Mesenchymal stem cell (in vitro differentiated cells and primary cell): ENCODE data around the gene PAPPA.

Source experiments
- DNase-seq: peaks from one replicate; pipeline ENCODE4 v3.0.0-alpha.2; 2013
- H2AFZ ChIP-seq: one replicate; pipeline ENCODE4 v1.6.1; 2013; ENCODE audit warnings: low read depth, mild to moderate bottlenecking, control low read depth, inconsistent platforms, low read length, moderate library complexity
- H2AK5ac ChIP-seq: 2 replicates; pipeline ENCODE4 v1.6.1; 2013; ENCODE audit warnings: low read length, moderate library complexity, mild to moderate bottlenecking, inconsistent platforms; ENCODE audit not compliant: severe bottlenecking
- H2BK120ac ChIP-seq: one replicate; pipeline ENCODE4 v1.6.1; 2013; ENCODE audit warnings: low read depth, mild to moderate bottlenecking, inconsistent platforms, low read length, moderate library complexity
- H2BK12ac ChIP-seq, 2 experiments: one replicate each; pipeline ENCODE4 v1.6.1; 2013; ENCODE audit warnings: inconsistent platforms in 2 of 2, low read length in 2 of 2, mild to moderate bottlenecking in 2 of 2, moderate library complexity in 2 of 2, control low read depth in 1 of 2
- H2BK15ac ChIP-seq: one replicate; pipeline ENCODE4 v1.6.1; 2013; ENCODE audit warnings: mild to moderate bottlenecking, low read depth, inconsistent platforms; ENCODE audit not compliant: poor library complexity, severe bottlenecking
- H2BK5ac ChIP-seq: 2 replicates; pipeline ENCODE4 v1.6.1; 2013; ENCODE audit warnings: low read depth, mild to moderate bottlenecking, low read length, control low read depth, inconsistent platforms; ENCODE audit not compliant: poor library complexity, severe bottlenecking
- H3K14ac ChIP-seq, 2 experiments: one replicate each; pipeline ENCODE4 v1.6.1; 2013; ENCODE audit warnings: inconsistent platforms in 2 of 2, low read length in 2 of 2, control low read depth in 1 of 2, mild to moderate bottlenecking in 1 of 2, moderate library complexity in 1 of 2
- H3K18ac ChIP-seq, 2 experiments: one replicate each; pipeline ENCODE4 v1.6.1; 2013; ENCODE audit warnings: inconsistent platforms in 2 of 2, low read length in 2 of 2, control low read depth in 1 of 2, low read depth in 1 of 2, mild to moderate bottlenecking in 1 of 2
- H3K23ac ChIP-seq, 2 experiments: one replicate each; pipeline ENCODE4 v1.6.1; 2013; ENCODE audit warnings: inconsistent platforms in 2 of 2, low read length in 2 of 2, mild to moderate bottlenecking in 2 of 2, moderate library complexity in 2 of 2, control low read depth in 1 of 2
- H3K27ac ChIP-seq: 2 replicates; pipeline ENCODE4 v1.5.1; 2013; ENCODE audit warnings: mild to moderate bottlenecking, moderate library complexity, low read length, control low read depth, inconsistent platforms; ENCODE audit not compliant: poor library complexity, severe bottlenecking
- H3K27me3 ChIP-seq, 2 experiments: 2 replicates each; pipeline versions ENCODE4 v1.6.1 to v1.7.0; 2013; ENCODE audit warnings: low read length in 2 of 2, mild to moderate bottlenecking in 2 of 2, moderate library complexity in 2 of 2, control low read depth in 1 of 2, inconsistent platforms in 1 of 2; ENCODE audit not compliant: control insufficient read depth in 1 of 2, insufficient read depth in 1 of 2
- H3K36me3 ChIP-seq, 2 experiments: 2 replicates each; pipeline versions ENCODE4 v1.6.1 to v1.7.0; 2013; ENCODE audit warnings: low read length in 2 of 2, control low read depth in 1 of 2, inconsistent platforms in 1 of 2, low read depth in 1 of 2, mild to moderate bottlenecking in 1 of 2; ENCODE audit not compliant: insufficient read depth in 2 of 2, control insufficient read depth in 1 of 2
- H3K4ac ChIP-seq, 2 experiments: one replicate each; pipeline ENCODE4 v1.6.1; 2013; ENCODE audit warnings: inconsistent platforms in 2 of 2, low read length in 2 of 2, mild to moderate bottlenecking in 2 of 2, moderate library complexity in 2 of 2, control low read depth in 1 of 2, low read depth in 1 of 2
- H3K4me1 ChIP-seq: 2 replicates; pipeline ENCODE4 v1.6.1; 2013; ENCODE audit warnings: low read depth, low read length, control low read depth; ENCODE audit not compliant: control insufficient read depth, insufficient read depth
- H3K4me2 ChIP-seq: 2 replicates; pipeline ENCODE4 v1.6.1; 2013; ENCODE audit warnings: low read length, mild to moderate bottlenecking, inconsistent platforms; ENCODE audit not compliant: poor library complexity, severe bottlenecking
- H3K4me3 ChIP-seq, 2 experiments: 2 replicates each; pipeline versions ENCODE4 v1.5.1 to v1.7.0; 2013; ENCODE audit warnings: low read length in 2 of 2, mild to moderate bottlenecking in 2 of 2, control low read depth in 1 of 2, low read depth in 1 of 2; ENCODE audit not compliant: insufficient read depth in 1 of 2
- H3K79me1 ChIP-seq: replicated peaks from 2 replicates; pipeline ENCODE4 v1.6.1; 2013; ENCODE audit warnings: mild to moderate bottlenecking, control low read depth, low read length, inconsistent platforms; ENCODE audit not compliant: poor library complexity, severe bottlenecking
- H3K9ac ChIP-seq: 2 replicates; pipeline ENCODE4 v1.7.0; 2013; ENCODE audit warnings: mild to moderate bottlenecking, low read length, moderate library complexity
- H3K9me3 ChIP-seq: 2 replicates; pipeline ENCODE4 v1.7.0; 2013; ENCODE audit warnings: mild to moderate bottlenecking, low read length; ENCODE audit not compliant: control insufficient read depth
- H4K8ac ChIP-seq: one replicate; pipeline ENCODE4 v1.6.1; 2013; ENCODE audit warnings: inconsistent platforms, mild to moderate bottlenecking, low read length, moderate library complexity
- H4K91ac ChIP-seq: one replicate; pipeline ENCODE4 v1.6.1; 2013; ENCODE audit warnings: mild to moderate bottlenecking, low read length, inconsistent platforms
- WGBS: methylation state at CpG from one replicate; pipeline ENCODE4 v1.1.7; 2013; ENCODE audit warnings: mixed read lengths; 5-methylcytosine and 5-hydroxymethylcytosine counted together

PAPPA gene

DNA sequence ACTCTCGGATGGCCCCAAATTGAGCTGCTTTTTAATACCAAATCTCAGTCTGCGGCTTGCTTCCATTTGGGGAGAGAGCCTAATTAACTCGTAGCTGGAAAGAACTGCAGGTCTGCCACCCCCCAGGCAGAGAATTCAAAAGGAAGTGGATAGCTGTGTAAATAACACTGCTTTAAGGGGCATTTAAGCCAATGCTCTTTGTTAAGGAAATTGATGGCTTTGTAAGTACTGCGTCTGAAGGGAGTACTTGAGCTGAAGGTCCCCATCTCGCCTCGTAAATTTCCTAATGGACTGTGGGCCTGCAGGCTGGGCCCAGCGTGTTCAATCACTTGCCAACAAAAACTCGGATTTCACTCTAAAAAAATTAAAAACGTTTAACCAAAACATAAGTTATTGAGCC, 132.7 kb downstream of the PAPPA start:
- no peak overlapping the region for H2BK120ac ChIP-seq
- no peak overlapping the region for H4K8ac ChIP-seq
- H3K27ac ChIP-seq: peak overlapping the region; percentile 56
- 26% methylated on average over 9 of the region's 9 CpGs for WGBS
- no peak overlapping the region for H2BK5ac ChIP-seq
- H2BK15ac ChIP-seq: no peak overlapping the region
- no peak overlapping the region for H3K9ac ChIP-seq
- H4K91ac ChIP-seq: no peak overlapping the region
- H3K4me1 ChIP-seq: peaks cover 5% of the 10 kb centered on the region
- DNase-seq: peak; percentile 42
- no peak overlapping the region for H3K4ac ChIP-seq
- H3K36me3 ChIP-seq: peaks cover 0 to 45% of the 10 kb centered on the region in 2 experiments
- no peak overlapping the region for H3K4me3 ChIP-seq
- no peak overlapping the region for H2BK12ac ChIP-seq
- H3K23ac ChIP-seq: no peak overlapping the region
- H2AFZ ChIP-seq: no peak overlapping the region
- no peaks in the 10 kb centered on the region for H3K79me1 ChIP-seq
- H3K4me2 ChIP-seq: no peak overlapping the region
- peak overlapping the region; percentile 82 for H2AK5ac ChIP-seq
- H3K27me3 ChIP-seq: no peaks in the 10 kb centered on the region
- H3K18ac ChIP-seq: no peak overlapping the region
- no peaks in the 10 kb centered on the region for H3K9me3 ChIP-seq
- no peak overlapping the region for H3K14ac ChIP-seq

DNA sequence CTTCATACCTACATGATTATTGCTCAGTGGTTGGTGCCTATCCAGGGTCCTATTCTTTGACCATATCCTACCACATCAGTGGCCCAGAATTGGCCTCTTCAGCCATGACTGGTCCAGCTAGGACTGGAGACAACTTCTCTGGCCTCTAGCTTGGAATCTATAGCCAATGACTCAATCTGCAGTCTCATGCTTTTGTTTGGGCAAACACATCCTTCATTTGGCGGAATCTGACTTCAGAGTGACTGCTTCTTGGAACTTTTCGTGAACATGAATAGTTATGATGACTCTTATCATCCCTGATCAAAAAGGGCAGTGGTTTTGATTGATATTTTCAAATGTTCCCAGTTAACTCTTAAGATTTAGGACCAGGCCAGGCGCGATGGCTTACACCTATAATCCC, 134.1 kb downstream of the PAPPA start:
- 98% methylated on average over 4 of the region's 4 CpGs for WGBS
- Histone ChIP-seq H3K9ac (no peak overlapping the region), H3K9me3 (no peaks in the 10 kb centered on the region), H4K8ac (no peak overlapping the region), H2BK12ac (no peak overlapping the region), H4K91ac (no peak overlapping the region), H2BK120ac (no peak overlapping the region), H3K4me1 (peaks cover 5% of the 10 kb centered on the region), H3K27me3 (no peaks in the 10 kb centered on the region), H2BK5ac (no peak overlapping the region), H3K4ac (no peak overlapping the region), H3K18ac (no peak overlapping the region), H3K27ac (peak overlapping the region; percentile 15), H3K4me2 (no peak overlapping the region), H3K4me3 (no peak overlapping the region), H3K14ac (no peak overlapping the region), H2AK5ac (no peak overlapping the region), H3K79me1 (no peaks in the 10 kb centered on the region), H3K23ac (no peak overlapping the region), H3K36me3 (peaks cover 0 to 37% of the 10 kb centered on the region in 2 experiments), H2BK15ac (no peak overlapping the region), H2AFZ (no peak overlapping the region)
- no peak for DNase-seq

DNA sequence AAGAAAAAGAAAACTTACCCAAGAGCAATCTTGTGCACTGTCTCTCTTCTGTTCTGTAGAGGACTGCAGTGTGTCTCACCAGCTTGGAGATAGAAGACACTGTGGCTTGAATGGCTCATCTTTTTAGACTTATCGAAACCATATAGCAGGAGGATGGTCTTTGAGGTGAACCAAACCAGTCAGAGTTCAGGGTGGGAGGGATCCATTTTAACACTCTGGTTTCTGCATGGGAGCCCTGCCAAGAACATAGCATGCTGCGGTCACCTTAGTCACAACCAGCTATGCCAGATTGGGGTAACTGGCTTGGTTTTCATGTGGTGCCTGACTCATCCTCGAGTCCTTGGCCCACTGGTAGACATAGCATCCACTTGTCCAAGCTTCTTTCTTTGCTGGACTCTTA, 135.1 kb downstream of the PAPPA start:
- H4K8ac ChIP-seq: no peak overlapping the region
- no peak overlapping the region for H3K4me2 ChIP-seq
- H3K4me1 ChIP-seq: peaks cover 3% of the 10 kb centered on the region
- no peak overlapping the region for H3K4me3 ChIP-seq
- H2AK5ac ChIP-seq: no peak overlapping the region
- peaks cover 0 to 39% of the 10 kb centered on the region in 2 experiments for H3K36me3 ChIP-seq
- H2BK120ac ChIP-seq: no peak overlapping the region
- H3K18ac ChIP-seq: no peak overlapping the region
- H2BK15ac ChIP-seq: no peak overlapping the region
- H3K79me1 ChIP-seq: peaks cover 2% of the 10 kb centered on the region
- WGBS: 80% methylated on average over 3 of the region's 3 CpGs
- H3K23ac ChIP-seq: no peak overlapping the region
- peak; percentile 90 for DNase-seq
- no peaks in the 10 kb centered on the region for H3K27me3 ChIP-seq
- H2BK5ac ChIP-seq: no peak overlapping the region
- no peak overlapping the region for H3K9ac ChIP-seq
- no peak overlapping the region for H3K27ac ChIP-seq
- no peak overlapping the region for H3K14ac ChIP-seq
- no peak overlapping the region for H4K91ac ChIP-seq
- H2AFZ ChIP-seq: no peak overlapping the region
- H3K4ac ChIP-seq: no peak overlapping the region
- no peaks in the 10 kb centered on the region for H3K9me3 ChIP-seq
- no peak overlapping the region for H2BK12ac ChIP-seq

DNA sequence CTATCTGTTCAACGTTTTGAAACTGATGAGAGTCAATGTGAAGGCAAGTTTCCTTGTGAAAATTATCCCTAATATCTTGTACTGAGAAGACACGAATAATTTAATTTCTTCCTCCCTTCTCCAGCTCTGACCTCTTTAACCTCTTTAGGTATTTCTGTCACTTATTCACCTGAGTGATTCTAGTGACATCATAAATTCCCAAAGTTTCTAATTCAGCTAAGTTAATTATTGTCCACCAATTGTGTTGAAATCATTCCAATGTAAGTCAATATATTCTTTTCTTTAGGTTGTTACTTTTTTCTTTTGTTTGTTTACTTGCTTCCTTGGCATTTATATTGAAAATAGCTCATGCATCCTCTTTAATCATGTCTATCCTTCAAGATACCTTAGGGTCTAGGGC, 143.8 kb downstream of the PAPPA start:
- Histone ChIP-seq H2BK120ac (no peak overlapping the region), H3K4me3 (no peak overlapping the region), H2BK15ac (no peak overlapping the region), H3K23ac (no peak overlapping the region), H4K91ac (no peak overlapping the region), H3K14ac (no peak overlapping the region), H4K8ac (no peak overlapping the region), H3K27me3 (no peaks in the 10 kb centered on the region), H3K18ac (no peak overlapping the region), H3K9ac (no peak overlapping the region), H3K4me2 (no peak overlapping the region), H3K79me1 (peaks cover 4% of the 10 kb centered on the region), H2BK5ac (no peak overlapping the region), H2AK5ac (no peak overlapping the region), H2BK12ac (no peak overlapping the region), H3K27ac (no peak overlapping the region), H3K4me1 (peaks cover 2% of the 10 kb centered on the region), H3K4ac (no peak overlapping the region), H3K36me3 (peaks cover 0 to 54% of the 10 kb centered on the region in 2 experiments), H2AFZ (no peak overlapping the region), H3K9me3 (no peaks in the 10 kb centered on the region)
- 92% methylated on average over 2 of the region's 2 CpGs for WGBS
- no peak for DNase-seq
